ENCODE results near the gene ILKAP.

The ILKAP gene

DNA sequence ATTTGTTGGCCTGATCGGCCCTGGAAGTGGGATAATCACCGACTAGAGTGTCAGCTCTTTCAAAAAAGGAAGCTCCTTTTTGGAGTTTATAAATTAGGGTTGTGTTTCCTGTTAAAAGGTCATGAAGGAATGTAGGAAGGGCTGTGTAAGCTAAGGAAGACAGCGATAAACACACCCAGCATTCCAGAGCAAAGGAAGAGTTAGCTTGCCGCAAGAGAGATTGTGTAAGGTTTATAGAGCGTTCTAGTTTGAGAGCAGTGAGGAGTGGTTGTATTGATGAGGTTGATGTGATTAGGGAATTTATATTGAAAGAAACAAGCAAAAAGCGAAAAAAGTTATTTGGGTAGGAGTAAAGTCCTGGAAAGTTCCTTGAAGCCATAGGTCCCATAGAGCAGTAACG is 3.5 kb upstream of the ILKAP start:
- CTCF ChIA-PET = no interaction called here
- no peak for DNase-seq (ENCODE audit: low spot score)
- no peak overlapping the region for H3K27ac ChIP-seq
- POLR2A ChIA-PET (ENCODE audit: low non-redundant PET) = no interaction called here
- TF ChIP-seq, protein P1, sequence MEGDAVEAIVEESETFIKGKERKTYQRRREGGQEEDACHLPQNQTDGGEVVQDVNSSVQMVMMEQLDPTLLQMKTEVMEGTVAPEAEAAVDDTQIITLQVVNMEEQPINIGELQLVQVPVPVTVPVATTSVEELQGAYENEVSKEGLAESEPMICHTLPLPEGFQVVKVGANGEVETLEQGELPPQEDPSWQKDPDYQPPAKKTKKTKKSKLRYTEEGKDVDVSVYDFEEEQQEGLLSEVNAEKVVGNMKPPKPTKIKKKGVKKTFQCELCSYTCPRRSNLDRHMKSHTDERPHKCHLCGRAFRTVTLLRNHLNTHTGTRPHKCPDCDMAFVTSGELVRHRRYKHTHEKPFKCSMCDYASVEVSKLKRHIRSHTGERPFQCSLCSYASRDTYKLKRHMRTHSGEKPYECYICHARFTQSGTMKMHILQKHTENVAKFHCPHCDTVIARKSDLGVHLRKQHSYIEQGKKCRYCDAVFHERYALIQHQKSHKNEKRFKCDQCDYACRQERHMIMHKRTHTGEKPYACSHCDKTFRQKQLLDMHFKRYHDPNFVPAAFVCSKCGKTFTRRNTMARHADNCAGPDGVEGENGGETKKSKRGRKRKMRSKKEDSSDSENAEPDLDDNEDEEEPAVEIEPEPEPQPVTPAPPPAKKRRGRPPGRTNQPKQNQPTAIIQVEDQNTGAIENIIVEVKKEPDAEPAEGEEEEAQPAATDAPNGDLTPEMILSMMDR (conservative IDR thresholded peaks at IDR 0.05; ENCODE audit: low read depth) = no peak

DNA sequence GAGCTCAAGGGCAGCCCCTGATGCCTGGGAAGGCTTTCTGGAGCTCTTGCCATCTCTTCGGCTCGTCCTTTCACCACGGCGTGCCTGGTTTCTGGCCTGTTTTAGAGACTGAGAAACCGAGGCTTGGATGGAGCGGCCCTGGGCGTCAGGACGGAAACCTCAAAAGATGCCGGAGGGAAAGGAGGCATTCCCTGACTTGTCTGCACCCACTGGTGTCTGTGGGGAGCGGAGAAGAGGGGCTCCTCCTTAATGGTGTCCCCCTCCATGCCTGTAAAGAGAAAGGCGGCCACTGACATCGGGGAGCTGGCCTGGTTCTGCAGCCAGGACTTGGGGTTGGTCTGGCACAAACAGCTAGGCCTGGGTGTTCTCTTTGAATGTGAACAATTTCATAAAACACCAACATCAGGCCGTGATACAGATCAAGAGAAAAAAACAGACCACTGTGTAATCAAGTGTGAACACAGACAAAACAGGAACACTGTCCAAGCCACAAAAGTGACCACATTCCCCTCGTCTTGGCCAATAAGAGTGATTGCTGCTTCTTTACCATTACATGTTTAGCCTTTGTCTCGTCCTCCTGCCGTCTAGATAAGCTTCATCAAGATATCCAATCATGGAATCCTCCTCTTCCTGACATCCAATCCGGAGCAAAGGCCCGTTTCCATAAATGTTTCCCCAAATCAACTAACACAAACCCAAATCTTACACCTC is 633 bp upstream of the ILKAP start:
- POLR2A ChIA-PET (ENCODE audit: low non-redundant PET) = no interaction called here
- peak overlapping the region; percentile 83 for H3K27ac ChIP-seq
- DNase-seq (ENCODE audit: low spot score) = no peak

DNA sequence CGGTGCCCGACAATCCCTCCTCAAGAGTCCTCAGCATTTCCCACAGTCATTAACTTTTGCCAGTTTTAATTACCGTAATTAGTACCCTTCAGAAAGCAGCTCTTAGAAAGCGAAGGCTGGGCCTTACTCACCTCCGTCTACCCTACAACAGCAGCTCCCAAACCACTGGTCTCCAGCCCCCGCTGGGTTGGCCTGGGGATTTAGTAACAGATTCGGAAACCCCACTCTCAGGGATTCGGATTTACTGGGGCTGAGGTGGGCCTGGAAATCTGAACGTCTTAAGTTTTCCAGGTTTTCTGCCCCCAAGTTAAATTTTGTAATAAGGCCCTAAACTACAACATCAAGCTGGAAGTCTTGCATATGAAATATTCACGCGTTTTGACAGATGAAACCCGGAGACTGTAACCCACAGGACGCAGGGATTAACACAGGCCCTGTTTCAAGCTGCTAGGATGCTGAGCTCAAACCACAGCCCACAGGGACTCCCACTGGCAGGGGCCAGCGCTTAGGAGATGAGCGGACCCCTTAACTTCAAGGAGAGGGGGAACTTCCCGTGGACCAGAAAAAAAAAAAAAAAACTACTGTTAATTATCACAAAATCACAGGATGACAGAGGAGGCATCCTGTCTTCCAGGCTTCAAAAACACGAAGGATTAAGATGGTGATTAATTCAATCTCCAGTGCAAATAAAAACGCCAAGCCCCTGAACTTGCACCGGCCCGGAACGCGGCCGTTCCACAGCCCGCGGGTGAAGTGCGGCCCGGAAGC is 985 bp downstream of the ILKAP start:
- H3K27ac ChIP-seq = peak overlapping the region; percentile 83
- DNase-seq (ENCODE audit: low spot score) = peak; percentile 42
- ChIA-PET POLR2A (ENCODE audit: low non-redundant PET) (no interaction called here), CTCF (interaction anchor here (0.6 to 0.7 kb wide), 2 partner anchors 13 to 457 kb away, joined by 3 read pairs; no protein-coding TSS in a partner anchor)
- TF ChIP-seq, protein P1 (conservative IDR thresholded peaks at IDR 0.05; ENCODE audit: low read depth) = no peak

More for the DNA sequence above, 633 bp upstream of the ILKAP start:
- TF ChIP-seq, protein P1 (conservative IDR thresholded peaks at IDR 0.05; ENCODE audit: low read depth) = no peak
- CTCF ChIA-PET = no interaction called here

DNA sequence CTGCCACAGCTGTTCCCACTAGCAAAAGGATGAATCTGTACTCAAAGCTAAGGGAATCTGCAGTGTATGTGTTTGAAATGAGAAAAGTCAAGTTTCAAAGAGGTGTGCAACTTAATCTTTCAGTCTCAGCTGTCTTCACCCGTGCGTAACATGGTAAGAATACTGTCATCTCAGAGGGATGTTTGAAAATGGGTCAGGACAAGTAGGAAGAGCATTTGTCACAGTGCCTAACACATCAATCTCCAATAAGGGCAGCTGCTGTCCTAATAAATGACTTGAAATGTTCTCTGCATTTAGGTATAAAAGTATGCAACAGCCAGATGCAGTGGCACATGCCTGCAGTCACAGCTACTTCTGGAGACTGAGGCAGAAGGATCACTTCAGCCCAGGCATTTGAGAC is 13.1 kb downstream of the ILKAP start:
- H3K27ac ChIP-seq = no peak overlapping the region
- POLR2A ChIA-PET (ENCODE audit: low non-redundant PET) = interaction anchor here (0.6 kb wide), 1 partner anchor 213 kb away, joined by 3 read pairs; no protein-coding TSS in a partner anchor
- TF ChIP-seq, protein P1 (conservative IDR thresholded peaks at IDR 0.05; ENCODE audit: low read depth) = no peak
- CTCF ChIA-PET = interaction anchor here (0.9 kb wide), 1 partner anchor 17 kb away, joined by 3 read pairs; no protein-coding TSS in a partner anchor
- no peak for DNase-seq (ENCODE audit: low spot score)

DNA sequence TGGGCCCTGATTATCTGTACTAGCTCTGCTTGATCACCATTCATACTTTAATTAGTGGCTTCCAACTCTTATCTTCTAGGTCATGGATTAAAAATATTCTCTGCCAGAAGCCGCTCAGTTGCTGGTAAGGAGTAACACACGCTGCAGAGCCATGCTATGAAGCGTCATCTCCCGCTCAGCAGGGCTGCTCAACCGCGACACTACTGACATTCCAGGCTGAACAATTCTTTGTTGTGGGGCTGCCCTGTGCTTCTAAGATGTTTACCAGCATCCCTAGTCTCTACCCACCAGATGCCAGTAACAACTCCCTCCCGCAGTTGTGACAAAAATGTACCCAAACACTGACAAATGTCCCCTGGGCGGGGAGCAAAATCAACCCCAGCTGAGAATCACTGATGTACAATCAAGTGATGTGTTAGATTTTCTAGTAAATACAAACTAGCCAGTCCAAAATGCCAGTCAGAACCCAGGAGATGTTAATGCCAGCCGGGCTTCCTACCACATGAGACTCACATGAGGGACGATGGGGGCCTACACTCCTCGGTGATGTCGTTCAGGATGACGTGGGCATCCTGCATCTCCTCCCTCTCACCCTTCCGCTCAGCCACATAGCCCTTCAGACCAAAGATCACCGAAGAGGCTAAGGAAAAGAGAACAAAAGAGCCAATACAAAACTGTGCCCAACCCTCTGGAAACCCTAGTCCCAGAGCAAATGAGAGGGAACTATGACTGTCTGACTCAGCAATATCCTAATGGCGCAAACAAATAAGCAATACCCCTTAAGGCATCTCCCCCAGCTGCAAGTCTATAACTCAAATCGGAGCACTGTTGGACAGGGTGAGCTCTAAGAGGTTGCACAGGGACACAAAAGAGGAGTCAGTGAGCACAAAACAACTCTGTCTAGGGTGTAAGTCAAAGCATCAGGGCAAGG is 15.6 kb downstream of the ILKAP start:
- ChIA-PET CTCF (interaction anchor here (0.9 kb wide), 1 partner anchor 10 kb away, joined by 4 read pairs; no protein-coding TSS in a partner anchor), POLR2A (ENCODE audit: low non-redundant PET) (no interaction called here)
- DNase-seq (ENCODE audit: low spot score) = no peak
- TF ChIP-seq, protein P1 (conservative IDR thresholded peaks at IDR 0.05; ENCODE audit: low read depth) = no peak
- H3K27ac ChIP-seq = no peak overlapping the region

DNA sequence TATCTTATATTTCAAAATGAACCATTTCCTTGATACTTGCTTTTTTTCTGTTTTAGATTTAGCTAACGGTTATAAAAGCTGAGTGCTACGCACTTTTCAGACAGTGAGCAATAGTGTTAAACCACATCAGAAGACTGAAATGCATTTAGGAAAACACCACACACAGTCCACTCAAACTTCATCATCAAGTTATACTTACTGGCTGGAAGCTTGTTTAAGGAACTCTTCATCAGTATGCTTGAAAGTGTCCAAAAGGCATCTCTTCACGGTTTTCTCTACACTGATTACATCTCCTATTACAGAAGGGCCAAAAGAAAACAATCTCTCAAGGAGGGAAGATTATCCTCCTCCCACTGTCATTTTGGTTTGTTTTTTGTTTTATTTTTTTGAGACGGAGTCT is 19.7 kb downstream of the ILKAP start:
- TF ChIP-seq, protein P1 (conservative IDR thresholded peaks at IDR 0.05; ENCODE audit: low read depth) = no peak
- ChIA-PET POLR2A (ENCODE audit: low non-redundant PET) (no interaction called here), CTCF (interaction anchor here (0.7 kb wide), 1 partner anchor 41 kb away, joined by 5 read pairs; no protein-coding TSS in a partner anchor)
- no peak for DNase-seq (ENCODE audit: low spot score)
- no peak overlapping the region for H3K27ac ChIP-seq

All from RWPE1 (cell line).